ENCODE measurements around the gene BBS9. TPM values are rescaled to one million over a fixed set of nuclear protein-coding genes. Genes with fewer than 3 reads are reported as not detected.
"Not testable (repeated sequence)": the region's sequence is repeated elsewhere in the genome, so short reads cannot be mapped to it uniquely, and the experiment has no call there.

BBS9 gene
- total RNA-seq, 5 donors from 2014 or later (not counting 1 experiment from before 2014, with no cell fraction given) = 18.5 to 28.8 (median 20.9) TPM

- CTCF ChIA-PET = no interaction called here
- no peak overlapping the region for H3K27ac ChIP-seq (ENCODE audit: low read length)
- no peak for ATAC-seq (replicated peaks in 1 of 4)
- no peak overlapping the region for H3K27ac Mint-ChIP-seq
- H3K27me3 ChIP-seq (replicated peaks in 1 of 2; ENCODE audit: control insufficient read depth in 2 of 2, extremely low read depth in 1 of 2, insufficient read depth in 2 of 2, low read length in 1 of 2) = no peaks in the 10 kb centered on the region
- no peak overlapping the region for H3K4me3 Mint-ChIP-seq
- H3K4me1 ChIP-seq (ENCODE audit: control insufficient read depth in 1 of 2, extremely low read depth in 1 of 2, insufficient read depth in 2 of 2, low read length in 2 of 2) = no peaks in the 10 kb centered on the region
- no peaks in the 10 kb centered on the region for H3K9me3 ChIP-seq
- no peaks in the 10 kb centered on the region for H3K4me1 Mint-ChIP-seq
- DNase-seq = no peak
- POLR2A ChIA-PET = interaction anchor here in 1 of 2 donors (0.6 kb wide), 1 partner anchor 81 kb away, joined by 3 read pairs; no protein-coding TSS in a partner anchor
- peaks cover 2 to 7% (median 3%) of the 10 kb centered on the region in 3 donors for H3K9me3 Mint-ChIP-seq
- H3K27me3 Mint-ChIP-seq = no peaks in the 10 kb centered on the region
- peaks cover 50% of the 10 kb centered on the region for H3K36me3 Mint-ChIP-seq
- H3K36me3 ChIP-seq (ENCODE audit: control insufficient read depth in 2 of 2, extremely low read depth in 1 of 2, insufficient read depth in 1 of 2, low read length in 1 of 2) = no peaks in the 10 kb centered on the region
- H3K4me3 ChIP-seq (ENCODE audit: control insufficient read depth in 1 of 2, extremely low read depth in 1 of 2, low read length in 1 of 2) = no peak overlapping the region
- WGBS (ENCODE audit: insufficient coverage) = 88% methylated on average over 1 of the region's 4 CpGs
Observed at GRCh38 chr7:33217595-33217994, 88.2 kb downstream of the BBS9 start.

GRCh38 chr7:33218841-33219535 lies 89.6 kb downstream of the BBS9 start:
- WGBS (ENCODE audit: insufficient coverage) = 97% methylated on average over 36 of the region's 38 CpGs
- H3K27me3 Mint-ChIP-seq; DNase-seq; H3K4me3 ChIP-seq (ENCODE audit: control insufficient read depth in 1 of 2, extremely low read depth in 1 of 2, low read length in 1 of 2); H3K4me1 Mint-ChIP-seq; H3K27ac Mint-ChIP-seq; H3K4me1 ChIP-seq (ENCODE audit: control insufficient read depth in 1 of 2, extremely low read depth in 1 of 2, insufficient read depth in 2 of 2, low read length in 2 of 2); H3K9me3 Mint-ChIP-seq; CTCF ChIA-PET; H3K4me3 Mint-ChIP-seq; ATAC-seq (replicated peaks in 1 of 4); H3K36me3 ChIP-seq (ENCODE audit: control insufficient read depth in 2 of 2, extremely low read depth in 1 of 2, insufficient read depth in 1 of 2, low read length in 1 of 2); H3K27me3 ChIP-seq (replicated peaks in 1 of 2; ENCODE audit: control insufficient read depth in 2 of 2, extremely low read depth in 1 of 2, insufficient read depth in 2 of 2, low read length in 1 of 2); POLR2A ChIA-PET; H3K27ac ChIP-seq (ENCODE audit: low read length); H3K9me3 ChIP-seq: not testable (repeated sequence)
- H3K36me3 Mint-ChIP-seq = peaks cover 37% of the 10 kb centered on the region

- Mint-ChIP-seq H3K4me3 (no peak overlapping the region), H3K36me3 (peaks cover 27% of the 10 kb centered on the region), H3K27ac (no peak overlapping the region), H3K9me3 (peaks cover 0 to 4% (median 0%) of the 10 kb centered on the region in 3 donors), H3K4me1 (no peaks in the 10 kb centered on the region), H3K27me3 (no peaks in the 10 kb centered on the region)
- Histone ChIP-seq H3K27me3 (replicated peaks in 1 of 2; ENCODE audit: control insufficient read depth in 2 of 2, extremely low read depth in 1 of 2, insufficient read depth in 2 of 2, low read length in 1 of 2) (no peaks in the 10 kb centered on the region), H3K36me3 (ENCODE audit: control insufficient read depth in 2 of 2, extremely low read depth in 1 of 2, insufficient read depth in 1 of 2, low read length in 1 of 2) (no peaks in the 10 kb centered on the region), H3K27ac (ENCODE audit: low read length) (no peak overlapping the region), H3K4me1 (ENCODE audit: control insufficient read depth in 1 of 2, extremely low read depth in 1 of 2, insufficient read depth in 2 of 2, low read length in 2 of 2) (no peaks in the 10 kb centered on the region), H3K9me3 (no peaks in the 10 kb centered on the region), H3K4me3 (ENCODE audit: control insufficient read depth in 1 of 2, extremely low read depth in 1 of 2, low read length in 1 of 2) (no peak overlapping the region)
- POLR2A ChIA-PET = no interaction called here
- DNase-seq (no peak), ATAC-seq (replicated peaks in 1 of 4) (no peak)
- no CpG with 5 or more reads among the region's 4 CpGs for WGBS (ENCODE audit: insufficient coverage)
- CTCF ChIA-PET = no interaction called here
Observed at GRCh38 chr7:33220231-33220630, 90.9 kb downstream of the BBS9 start.

GRCh38 chr7:33221390-33221789 lies 92.0 kb downstream of the BBS9 start:
- ATAC-seq (replicated peaks in 1 of 4) = no peak
- no peaks in the 10 kb centered on the region for H3K27me3 ChIP-seq (replicated peaks in 1 of 2; ENCODE audit: control insufficient read depth in 2 of 2, extremely low read depth in 1 of 2, insufficient read depth in 2 of 2, low read length in 1 of 2)
- Mint-ChIP-seq H3K27me3 (no peaks in the 10 kb centered on the region), H3K36me3 (peaks cover 22% of the 10 kb centered on the region), H3K27ac (no peak overlapping the region), H3K4me1 (no peaks in the 10 kb centered on the region), H3K9me3 (peaks cover 0 to 4% (median 0%) of the 10 kb centered on the region in 3 donors), H3K4me3 (no peak overlapping the region)
- WGBS (ENCODE audit: insufficient coverage) = no CpG with 5 or more reads among the region's 1 CpG
- CTCF ChIA-PET = no interaction called here
- H3K27ac ChIP-seq (ENCODE audit: low read length) = no peak overlapping the region
- no peak overlapping the region for H3K4me3 ChIP-seq (ENCODE audit: control insufficient read depth in 1 of 2, extremely low read depth in 1 of 2, low read length in 1 of 2)
- POLR2A ChIA-PET = no interaction called here
- no peak for DNase-seq
- no peaks in the 10 kb centered on the region for H3K9me3 ChIP-seq
- H3K4me1 ChIP-seq (ENCODE audit: control insufficient read depth in 1 of 2, extremely low read depth in 1 of 2, insufficient read depth in 2 of 2, low read length in 2 of 2) = no peaks in the 10 kb centered on the region
- no peaks in the 10 kb centered on the region for H3K36me3 ChIP-seq (ENCODE audit: control insufficient read depth in 2 of 2, extremely low read depth in 1 of 2, insufficient read depth in 1 of 2, low read length in 1 of 2)

- Histone ChIP-seq H3K4me1 (ENCODE audit: control insufficient read depth in 1 of 2, extremely low read depth in 1 of 2, insufficient read depth in 2 of 2, low read length in 2 of 2) (no peaks in the 10 kb centered on the region), H3K36me3 (ENCODE audit: control insufficient read depth in 2 of 2, extremely low read depth in 1 of 2, insufficient read depth in 1 of 2, low read length in 1 of 2) (no peaks in the 10 kb centered on the region), H3K27me3 (replicated peaks in 1 of 2; ENCODE audit: control insufficient read depth in 2 of 2, extremely low read depth in 1 of 2, insufficient read depth in 2 of 2, low read length in 1 of 2) (no peaks in the 10 kb centered on the region), H3K27ac (ENCODE audit: low read length) (no peak overlapping the region), H3K4me3 (ENCODE audit: control insufficient read depth in 1 of 2, extremely low read depth in 1 of 2, low read length in 1 of 2) (no peak overlapping the region), H3K9me3 (no peaks in the 10 kb centered on the region)
- Mint-ChIP-seq H3K9me3 (peaks cover 0 to 5% (median 0%) of the 10 kb centered on the region in 3 donors), H3K27me3 (no peaks in the 10 kb centered on the region), H3K27ac (no peak overlapping the region), H3K4me3 (no peak overlapping the region), H3K36me3 (peaks cover 17% of the 10 kb centered on the region), H3K4me1 (no peaks in the 10 kb centered on the region)
- no peak for ATAC-seq (replicated peaks in 1 of 4)
- CTCF ChIA-PET = interaction anchor here in 1 of 2 donors (0.9 kb wide), 1 partner anchor 10 kb away, joined by 3 read pairs; no protein-coding TSS in a partner anchor
- no peak for DNase-seq
- POLR2A ChIA-PET = interaction anchor here in 1 of 2 donors (0.6 kb wide), 1 partner anchor 954 kb away, joined by 4 read pairs; no protein-coding TSS in a partner anchor
- WGBS (ENCODE audit: insufficient coverage) = no CpG with 5 or more reads among the region's 1 CpG
Observed at GRCh38 chr7:33232632-33233145, 103.3 kb downstream of the BBS9 start.

- ChIA-PET POLR2A (no interaction called here), CTCF (interaction anchor here in 1 of 2 donors (0.9 kb wide), 1 partner anchor 9 kb away, joined by 3 read pairs; no protein-coding TSS in a partner anchor)
- Histone ChIP-seq H3K4me1 (ENCODE audit: control insufficient read depth in 1 of 2, extremely low read depth in 1 of 2, insufficient read depth in 2 of 2, low read length in 2 of 2) (no peaks in the 10 kb centered on the region), H3K27me3 (replicated peaks in 1 of 2; ENCODE audit: control insufficient read depth in 2 of 2, extremely low read depth in 1 of 2, insufficient read depth in 2 of 2, low read length in 1 of 2) (no peaks in the 10 kb centered on the region), H3K4me3 (ENCODE audit: control insufficient read depth in 1 of 2, extremely low read depth in 1 of 2, low read length in 1 of 2) (no peak overlapping the region), H3K36me3 (ENCODE audit: control insufficient read depth in 2 of 2, extremely low read depth in 1 of 2, insufficient read depth in 1 of 2, low read length in 1 of 2) (no peaks in the 10 kb centered on the region), H3K27ac (ENCODE audit: low read length) (no peak overlapping the region), H3K9me3 (no peaks in the 10 kb centered on the region)
- Mint-ChIP-seq H3K27ac (no peak overlapping the region), H3K9me3 (peaks cover 0 to 5% (median 0%) of the 10 kb centered on the region in 3 donors), H3K4me3 (no peak overlapping the region), H3K4me1 (no peaks in the 10 kb centered on the region), H3K27me3 (no peaks in the 10 kb centered on the region), H3K36me3 (peaks cover 14% of the 10 kb centered on the region)
- DNase-seq (no peak), ATAC-seq (replicated peaks in 1 of 4) (no peak)
- 52% methylated on average over 2 of the region's 3 CpGs for WGBS (ENCODE audit: insufficient coverage)
Observed at GRCh38 chr7:33233659-33234058, 104.3 kb downstream of the BBS9 start.

Data from T-cell (primary cell).